AG09319 (cell line): ENCODE measurements around the gene DGKE.

Source experiments
- DNase-seq: peaks from one replicate; pipeline ENCODE4 v3.0.0-alpha.2; 2010; ENCODE audit warnings: low read depth; ENCODE audit errors: extremely low read depth
- TF ChIP-seq, protein P1 (sequence below): IDR thresholded peaks from 2 replicates; pipeline ENCODE4 v1.5.1; 2011; ENCODE audit warnings: low read depth, mild to moderate bottlenecking, inconsistent platforms, low read length, moderate library complexity

The DGKE gene

DNA sequence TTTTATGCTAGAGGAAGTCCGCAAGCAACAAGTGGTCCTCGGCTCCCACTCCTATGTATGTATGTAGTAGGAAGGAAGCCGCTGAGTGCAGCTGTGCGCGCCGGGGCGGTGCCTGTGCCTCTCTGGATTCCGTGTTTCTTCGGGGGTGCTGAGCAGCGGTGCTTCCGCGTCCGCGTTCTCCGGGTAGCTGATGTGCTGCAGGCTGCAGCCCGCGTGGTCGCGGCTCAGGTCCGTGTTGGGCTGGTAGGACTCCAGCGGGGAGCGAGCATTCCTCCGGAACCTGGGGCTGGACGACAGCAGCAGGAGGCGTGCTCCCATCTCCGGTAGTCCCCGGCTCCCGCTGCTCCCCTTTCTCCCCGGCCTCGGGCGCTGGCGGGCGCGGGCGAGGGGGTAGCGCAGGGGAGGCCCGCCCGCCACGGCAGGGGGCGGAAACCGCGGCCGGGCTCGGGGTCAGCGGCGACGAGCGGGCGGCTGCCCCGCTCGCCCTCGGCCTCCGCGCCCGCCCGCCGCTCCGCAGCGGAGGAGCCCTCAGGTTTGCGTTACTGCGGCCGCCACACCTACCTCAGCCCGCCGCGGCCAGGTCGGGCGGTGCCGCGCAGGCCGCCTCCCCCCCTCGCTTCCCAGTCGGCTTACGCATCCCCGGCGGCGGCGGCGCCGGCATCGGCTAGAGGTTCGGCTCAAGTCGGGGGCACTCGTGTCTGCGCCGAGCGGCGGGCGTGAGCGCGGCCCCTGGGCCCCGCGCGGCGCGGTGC, 718 bp upstream of the DGKE start:
- DNase-seq, result no peak
- TF ChIP-seq, protein P1, sequence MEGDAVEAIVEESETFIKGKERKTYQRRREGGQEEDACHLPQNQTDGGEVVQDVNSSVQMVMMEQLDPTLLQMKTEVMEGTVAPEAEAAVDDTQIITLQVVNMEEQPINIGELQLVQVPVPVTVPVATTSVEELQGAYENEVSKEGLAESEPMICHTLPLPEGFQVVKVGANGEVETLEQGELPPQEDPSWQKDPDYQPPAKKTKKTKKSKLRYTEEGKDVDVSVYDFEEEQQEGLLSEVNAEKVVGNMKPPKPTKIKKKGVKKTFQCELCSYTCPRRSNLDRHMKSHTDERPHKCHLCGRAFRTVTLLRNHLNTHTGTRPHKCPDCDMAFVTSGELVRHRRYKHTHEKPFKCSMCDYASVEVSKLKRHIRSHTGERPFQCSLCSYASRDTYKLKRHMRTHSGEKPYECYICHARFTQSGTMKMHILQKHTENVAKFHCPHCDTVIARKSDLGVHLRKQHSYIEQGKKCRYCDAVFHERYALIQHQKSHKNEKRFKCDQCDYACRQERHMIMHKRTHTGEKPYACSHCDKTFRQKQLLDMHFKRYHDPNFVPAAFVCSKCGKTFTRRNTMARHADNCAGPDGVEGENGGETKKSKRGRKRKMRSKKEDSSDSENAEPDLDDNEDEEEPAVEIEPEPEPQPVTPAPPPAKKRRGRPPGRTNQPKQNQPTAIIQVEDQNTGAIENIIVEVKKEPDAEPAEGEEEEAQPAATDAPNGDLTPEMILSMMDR, result no peak

DNA sequence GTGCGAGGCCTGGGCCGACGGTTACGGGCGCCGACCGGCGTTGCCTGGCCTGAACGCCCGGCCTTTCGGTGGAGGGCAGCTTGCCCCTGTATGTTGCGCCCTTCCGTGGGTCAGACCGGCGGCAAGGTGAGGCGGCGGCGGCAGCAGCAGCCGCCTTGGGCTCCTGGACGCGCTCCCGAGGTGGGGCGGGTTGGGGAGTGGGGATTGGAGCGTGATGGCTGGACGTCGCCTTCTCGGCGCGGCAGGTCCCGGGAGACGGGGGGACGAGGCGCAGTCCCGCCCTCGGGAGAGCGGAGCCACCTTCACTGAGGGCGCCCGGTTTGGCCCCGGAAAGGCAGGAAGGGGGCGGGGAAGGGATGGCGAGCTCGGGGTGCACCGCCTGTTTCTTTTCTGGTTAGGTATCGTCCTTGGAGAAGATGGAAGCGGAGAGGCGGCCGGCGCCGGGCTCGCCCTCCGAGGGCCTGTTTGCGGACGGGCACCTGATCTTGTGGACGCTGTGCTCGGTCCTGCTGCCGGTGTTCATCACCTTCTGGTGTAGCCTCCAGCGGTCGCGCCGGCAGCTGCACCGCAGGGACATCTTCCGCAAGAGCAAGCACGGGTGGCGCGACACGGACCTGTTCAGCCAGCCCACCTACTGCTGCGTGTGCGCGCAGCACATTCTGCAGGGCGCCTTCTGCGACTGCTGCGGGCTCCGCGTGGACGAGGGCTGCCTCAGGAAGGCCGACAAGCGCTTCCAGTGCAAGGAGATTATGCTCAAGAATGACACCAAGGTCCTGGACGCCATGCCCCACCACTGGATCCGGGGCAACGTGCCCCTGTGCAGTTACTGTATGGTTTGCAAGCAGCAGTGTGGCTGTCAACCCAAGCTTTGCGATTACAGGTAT, 671 bp downstream of the DGKE start:
- TF ChIP-seq, protein P1, result no peak; the same call in 1 of the 2 replicates
- DNase-seq, result no peak

DNA sequence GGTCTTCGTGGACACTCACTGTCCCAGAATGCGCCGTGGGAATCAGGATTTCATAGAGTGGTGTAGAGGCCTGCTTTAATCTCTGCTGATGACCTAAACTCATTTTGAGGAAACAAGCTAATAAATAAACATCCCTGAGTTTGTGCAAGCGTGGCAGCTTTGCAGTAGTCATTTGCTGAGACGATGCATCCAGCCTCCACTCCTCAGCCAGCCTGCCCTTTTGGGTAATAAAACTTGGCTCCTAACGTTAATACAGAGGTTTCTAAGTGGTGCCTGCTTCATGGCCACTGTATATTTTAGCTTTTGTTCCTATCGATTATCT, 1.3 kb downstream of the DGKE start:
- no peak for DNase-seq
- TF ChIP-seq, protein P1, result no peak

DNA sequence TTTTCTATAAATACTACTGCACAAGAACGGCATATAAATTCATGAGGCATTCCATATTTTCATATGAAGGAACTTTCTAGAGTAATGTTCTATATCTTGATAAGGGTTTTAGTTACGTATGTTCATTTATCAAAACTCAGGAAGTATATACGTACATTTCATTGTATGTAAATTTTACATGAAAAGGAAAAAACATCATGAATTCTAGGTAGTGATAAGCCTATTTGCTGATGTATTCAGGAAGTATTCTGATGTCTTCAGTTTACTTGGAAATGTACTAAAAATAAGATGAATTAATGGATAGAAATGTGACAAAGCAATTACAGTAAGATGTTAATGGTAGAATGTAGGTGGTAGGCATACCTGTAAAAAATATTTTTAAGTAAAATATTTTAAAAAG, 4.7 kb downstream of the DGKE start:
- no peak for DNase-seq
- TF ChIP-seq, protein P1, result no peak

DNA sequence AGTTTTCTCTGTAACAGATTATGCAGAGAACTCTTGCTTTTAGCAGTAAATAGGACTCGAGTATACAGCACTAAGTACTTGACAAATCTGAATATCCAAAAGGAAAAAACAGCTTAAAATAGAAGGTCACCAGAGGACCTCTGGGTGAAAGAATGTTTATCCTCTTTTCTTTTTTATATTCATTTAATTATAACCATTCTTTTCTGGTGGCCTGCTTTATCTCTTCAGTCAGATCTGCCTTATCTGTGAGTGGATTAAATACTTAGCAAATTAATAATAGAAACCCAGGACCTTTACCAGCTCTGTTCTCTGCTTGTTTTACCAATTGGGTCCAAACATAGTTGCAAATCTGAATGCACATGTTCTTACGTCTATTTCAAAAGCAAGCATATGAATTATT, 8.6 kb downstream of the DGKE start:
- TF ChIP-seq, protein P1, result no peak
- DNase-seq, result no peak

DNA sequence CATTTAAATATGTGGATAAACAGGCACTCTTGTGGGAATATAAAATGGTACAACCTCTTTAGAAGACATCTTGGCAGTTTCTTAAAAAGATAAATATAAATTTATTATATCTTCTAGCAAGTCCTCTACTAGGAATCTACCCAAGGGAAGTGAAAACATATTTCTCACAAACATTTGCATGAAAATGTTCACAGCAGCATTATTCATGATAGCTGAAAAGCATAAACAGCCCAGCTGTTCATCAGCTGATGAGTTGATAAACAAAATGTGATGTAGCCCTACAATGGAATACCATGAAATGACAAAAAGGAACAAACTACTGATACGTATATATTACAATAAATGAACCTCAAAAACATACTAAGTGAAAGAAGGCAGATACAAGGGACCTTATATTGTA, 12.0 kb downstream of the DGKE start:
- no peak for DNase-seq

More for the DNA sequence above, 12.0 kb downstream of the DGKE start:
- TF ChIP-seq, protein P1, result no peak
